A673 (cell line): Measurements from ENCODE around the gene CYS1. TPM values are rescaled to one million over a fixed set of nuclear protein-coding genes. Genes with fewer than 3 reads are reported as not detected.

Source experiments
- BruUV-seq: library from RNA; stranded (reverse); fragments of 400-500 nt; replicated peaks from 2 replicates; lab custom pipeline; 2021; lab: Mats Ljungman, UMichigan
- CTCF ChIA-PET: fragments of 300-600 bp; sonication (Branson Sonifier 250); formaldehyde crosslinking; loops from one replicate; lab custom pipeline; 2022; ENCODE audit warnings: antibody characterized with exemption; lab: Charles Lee
- POLR2A ChIA-PET: fragments of 300-600 bp; sonication (Branson Sonifier 250); formaldehyde crosslinking; loops from one replicate; lab custom pipeline; 2022; ENCODE audit warnings: antibody characterized with exemption; ENCODE audit not compliant: low non-redundant PET; lab: Charles Lee
- DNase-seq: peaks from one replicate; pipeline ENCODE4 v3.0.0-alpha.2; 2015; ENCODE audit warnings: low spot score
- H3K27ac ChIP-seq: fragments of 200-600 bp; sonication (generic); 2 replicates; pipeline ENCODE4 v1.5.1; 2016; ENCODE audit warnings: mixed run types, low read depth, mild to moderate bottlenecking, mixed read lengths, antibody characterized with exemption, low read length; ENCODE audit not compliant: poor library complexity, severe bottlenecking
- H3K27me3 ChIP-seq: fragments of 200-600 bp; sonication (generic); replicated peaks from 2 replicates; pipeline ENCODE4 v1.6.1; 2017; ENCODE audit warnings: mixed run types, low read depth, mild to moderate bottlenecking, mixed read lengths, antibody characterized with exemption, low read length; ENCODE audit not compliant: insufficient read depth, poor library complexity
- H3K36me3 ChIP-seq: fragments of 200-600 bp; sonication (generic); 2 replicates; pipeline ENCODE4 v1.6.1; 2016; ENCODE audit warnings: mixed run types, mild to moderate bottlenecking, mixed read lengths, antibody characterized with exemption, low read length; ENCODE audit not compliant: insufficient read depth, poor library complexity, severe bottlenecking
- H3K4me1 ChIP-seq: fragments of 200-600 bp; sonication (generic); 2 replicates; pipeline ENCODE4 v1.6.1; 2017; ENCODE audit warnings: mixed run types, mild to moderate bottlenecking, mixed read lengths, antibody characterized with exemption, low read length; ENCODE audit not compliant: insufficient read depth, poor library complexity, severe bottlenecking
- H3K4me3 ChIP-seq: fragments of 200-600 bp; sonication (generic); 2 replicates; pipeline ENCODE4 v1.5.1; 2016; ENCODE audit warnings: low read depth, mixed run types, mild to moderate bottlenecking, mixed read lengths, low read length; ENCODE audit not compliant: poor library complexity, severe bottlenecking
- H3K9me3 ChIP-seq: fragments of 200-600 bp; sonication (generic); 2 replicates; pipeline ENCODE4 v1.6.1; 2016; ENCODE audit warnings: mixed run types, low read depth, mild to moderate bottlenecking, mixed read lengths, antibody characterized with exemption, low read length; ENCODE audit not compliant: poor library complexity, severe bottlenecking
- EZH2 ChIP-seq: fragments of 200-600 bp; sonication (generic); IDR thresholded peaks from 2 replicates; pipeline ENCODE4 v1.6.1; 2017; ENCODE audit warnings: borderline replicate concordance, low read depth, mild to moderate bottlenecking, mixed read lengths, antibody characterized with exemption, low read length; ENCODE audit not compliant: poor library complexity, severe bottlenecking
- intact Hi-C: fragments of 100-400 bp; cut with micrococcal nuclease; formaldehyde crosslinking; loops from one replicate; pipeline ENCODE4 v1.10.0; 2022; ENCODE audit not compliant: unreplicated experiment
- total RNA-seq: library from RNA; stranded (reverse); gene quantifications from 2 replicates; pipeline ENCODE4 v1.2.3, GENCODE V29; 2021
- TF ChIP-seq, protein P1 (sequence below): fragments of 300-800, 200-600 bp; sonication (generic); conservative IDR thresholded peaks from 2 replicates; pipeline ENCODE4 v1.5.1; 2017; ENCODE audit warnings: low read depth, mild to moderate bottlenecking, antibody characterized with exemption, low read length, moderate library complexity, mixed read lengths

Gene CYS1
- total RNA-seq, 1 experiment from 2014 or later = not detected

DNA sequence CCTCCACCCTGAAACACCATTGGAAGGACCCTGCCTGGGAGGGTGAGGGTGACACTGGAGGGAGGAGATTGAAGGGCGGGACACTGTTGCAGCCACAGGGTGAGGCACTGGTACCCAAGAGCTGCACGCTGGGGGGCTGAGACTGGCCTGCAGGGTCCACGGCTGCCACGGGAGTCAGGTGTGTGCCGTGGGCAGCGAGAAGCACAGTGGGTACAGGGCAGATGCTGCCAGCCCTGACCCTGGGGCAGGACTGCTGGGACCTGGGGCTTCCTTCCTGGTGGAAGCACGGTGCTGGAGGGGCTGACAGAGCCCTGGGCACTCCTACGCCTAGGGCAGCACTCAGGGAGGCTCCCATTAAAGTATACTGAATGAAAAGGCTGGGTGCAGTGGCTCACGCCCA, 16.6 kb downstream of the CYS1 start:
- no peak for DNase-seq
- no peaks in the 10 kb centered on the region for H3K27me3 ChIP-seq
- TF ChIP-seq, protein P1, sequence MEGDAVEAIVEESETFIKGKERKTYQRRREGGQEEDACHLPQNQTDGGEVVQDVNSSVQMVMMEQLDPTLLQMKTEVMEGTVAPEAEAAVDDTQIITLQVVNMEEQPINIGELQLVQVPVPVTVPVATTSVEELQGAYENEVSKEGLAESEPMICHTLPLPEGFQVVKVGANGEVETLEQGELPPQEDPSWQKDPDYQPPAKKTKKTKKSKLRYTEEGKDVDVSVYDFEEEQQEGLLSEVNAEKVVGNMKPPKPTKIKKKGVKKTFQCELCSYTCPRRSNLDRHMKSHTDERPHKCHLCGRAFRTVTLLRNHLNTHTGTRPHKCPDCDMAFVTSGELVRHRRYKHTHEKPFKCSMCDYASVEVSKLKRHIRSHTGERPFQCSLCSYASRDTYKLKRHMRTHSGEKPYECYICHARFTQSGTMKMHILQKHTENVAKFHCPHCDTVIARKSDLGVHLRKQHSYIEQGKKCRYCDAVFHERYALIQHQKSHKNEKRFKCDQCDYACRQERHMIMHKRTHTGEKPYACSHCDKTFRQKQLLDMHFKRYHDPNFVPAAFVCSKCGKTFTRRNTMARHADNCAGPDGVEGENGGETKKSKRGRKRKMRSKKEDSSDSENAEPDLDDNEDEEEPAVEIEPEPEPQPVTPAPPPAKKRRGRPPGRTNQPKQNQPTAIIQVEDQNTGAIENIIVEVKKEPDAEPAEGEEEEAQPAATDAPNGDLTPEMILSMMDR = no peak
- TF ChIP-seq EZH2 = no peak
- H3K9me3 ChIP-seq = peaks cover 6% of the 10 kb centered on the region
- H3K36me3 ChIP-seq = no peaks in the 10 kb centered on the region
- ChIA-PET CTCF (no interaction called here), POLR2A (no interaction called here)
- no TSS peak for BruUV-seq
- no peaks in the 10 kb centered on the region for H3K4me1 ChIP-seq
- H3K27ac ChIP-seq = no peak overlapping the region
- intact Hi-C loops = no loop called here
- H3K4me3 ChIP-seq = no peak overlapping the region

DNA sequence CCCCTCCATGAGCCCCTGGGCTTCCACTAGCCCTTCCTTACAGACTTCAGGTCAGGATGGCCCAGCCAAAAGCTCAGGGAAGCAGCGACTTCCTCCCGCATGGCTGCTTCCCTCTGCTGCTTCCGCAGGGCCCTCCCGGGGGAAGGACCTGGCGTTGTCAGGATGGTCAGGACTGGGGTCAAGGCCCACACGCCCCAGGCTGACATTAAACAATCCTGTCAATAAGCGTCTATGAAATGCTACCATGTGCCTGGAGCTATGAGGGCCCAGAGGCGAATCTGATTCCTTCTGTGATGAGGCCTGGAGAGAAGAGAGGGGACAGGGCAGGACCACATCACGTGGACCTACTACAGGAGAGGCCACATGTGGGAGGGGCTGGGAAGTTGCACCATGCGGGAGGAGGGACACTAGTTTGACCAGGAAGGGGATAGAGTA, 17.3 kb downstream of the CYS1 start:
- no TSS peak for BruUV-seq
- no peak overlapping the region for H3K4me3 ChIP-seq
- no peaks in the 10 kb centered on the region for H3K4me1 ChIP-seq
- no peaks in the 10 kb centered on the region for H3K36me3 ChIP-seq
- no peak for DNase-seq
- POLR2A ChIA-PET = no interaction called here
- intact Hi-C loops = no loop called here
- peaks cover 5% of the 10 kb centered on the region for H3K9me3 ChIP-seq
- H3K27me3 ChIP-seq = no peaks in the 10 kb centered on the region
- CTCF ChIA-PET = no interaction called here
- TF ChIP-seq EZH2 = no peak
- TF ChIP-seq, protein P1 = no peak
- H3K27ac ChIP-seq = no peak overlapping the region

DNA sequence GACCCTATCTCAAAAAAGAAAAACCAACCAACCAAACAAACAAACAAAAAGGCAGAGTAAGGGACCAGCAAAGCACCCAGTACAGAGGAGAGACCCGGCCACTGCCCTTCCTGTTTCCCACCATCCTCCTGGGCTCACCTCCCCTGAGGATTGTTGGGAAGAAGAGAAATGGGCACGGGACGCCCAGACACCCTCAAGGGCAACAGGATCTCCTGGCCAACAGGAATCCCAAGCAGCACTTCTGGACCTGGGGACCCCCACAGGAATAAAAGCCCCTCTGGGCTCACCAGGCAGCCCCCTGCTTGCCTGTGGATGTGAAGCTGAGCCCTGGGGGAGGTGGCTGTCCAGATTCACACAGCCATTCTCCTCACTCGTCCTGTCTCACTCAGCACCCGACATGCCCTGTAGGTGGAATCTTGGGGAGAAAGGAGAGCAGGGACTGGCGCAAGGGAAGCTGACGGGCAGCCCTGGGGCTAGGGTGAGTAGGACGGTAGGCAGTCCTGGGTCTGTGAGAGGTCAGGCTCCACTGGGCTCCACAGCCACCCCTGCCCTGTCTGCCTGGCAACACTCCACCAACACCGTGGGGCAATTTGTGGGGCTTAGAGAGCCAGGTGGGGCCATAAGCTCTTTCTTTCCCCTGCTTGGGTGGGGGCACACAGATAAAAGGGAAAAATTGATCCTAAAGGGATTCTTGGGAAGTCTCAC, 18.8 kb downstream of the CYS1 start:
- no peaks in the 10 kb centered on the region for H3K27me3 ChIP-seq
- ChIA-PET POLR2A (no interaction called here), CTCF (no interaction called here)
- H3K4me1 ChIP-seq = no peaks in the 10 kb centered on the region
- no peaks in the 10 kb centered on the region for H3K9me3 ChIP-seq
- no peak for DNase-seq
- no peak overlapping the region for H3K4me3 ChIP-seq
- intact Hi-C loops = no loop called here
- no TSS peak for BruUV-seq
- no peaks in the 10 kb centered on the region for H3K36me3 ChIP-seq
- H3K27ac ChIP-seq = no peak overlapping the region
- TF ChIP-seq, protein P1 = no peak
- no peak for TF ChIP-seq EZH2
